ENCODE results near the gene STT3A.
"Not testable (repeated sequence)": the region's sequence is repeated elsewhere in the genome, so short reads cannot be mapped to it uniquely, and the experiment has no call there.

STT3A gene

GRCh38 chr11:125570952-125571351 lies 21.7 kb upstream of the STT3A start:
- TF ChIP-seq ZFX (IDR thresholded peaks at IDR 0.05; ENCODE audit: borderline replicate concordance), result no peak
- no peak for TF ChIP-seq CTCF (IDR thresholded peaks at IDR 0.05)
- no peak overlapping the region for H3K27ac ChIP-seq

GRCh38 chr11:125572916-125573315 lies 19.7 kb upstream of the STT3A start:
- TF ChIP-seq ZFX (IDR thresholded peaks at IDR 0.05; ENCODE audit: borderline replicate concordance) (no peak), CTCF (IDR thresholded peaks at IDR 0.05) (no peak)
- H3K27ac ChIP-seq, result no peak overlapping the region

GRCh38 chr11:125577181-125577580 lies 15.5 kb upstream of the STT3A start:
- H3K27ac ChIP-seq, result not testable (repeated sequence)

- no peak overlapping the region for H3K27ac ChIP-seq
- TF ChIP-seq ZFX (IDR thresholded peaks at IDR 0.05; ENCODE audit: borderline replicate concordance) (no peak), CTCF (IDR thresholded peaks at IDR 0.05) (no peak)
Measured at GRCh38 chr11:125578783-125579182, 13.9 kb upstream of the STT3A start.

GRCh38 chr11:125579811-125580210 lies 12.8 kb upstream of the STT3A start:
- no peak overlapping the region for H3K27ac ChIP-seq
- no peak for TF ChIP-seq CTCF (IDR thresholded peaks at IDR 0.05)
- TF ChIP-seq ZFX (IDR thresholded peaks at IDR 0.05; ENCODE audit: borderline replicate concordance), result no peak

- no peak for TF ChIP-seq ZFX (IDR thresholded peaks at IDR 0.05; ENCODE audit: borderline replicate concordance)
- no peak for TF ChIP-seq CTCF (IDR thresholded peaks at IDR 0.05)
- H3K27ac ChIP-seq, result no peak overlapping the region
Measured at GRCh38 chr11:125583496-125583895, 9.2 kb upstream of the STT3A start.

- no peak overlapping the region for H3K27ac ChIP-seq
Measured at GRCh38 chr11:125585487-125585886, 7.2 kb upstream of the STT3A start.

More at GRCh38 chr11:125585487-125585886, 7.2 kb upstream of the STT3A start:
- TF ChIP-seq CTCF (IDR thresholded peaks at IDR 0.05), result no peak
- no peak for TF ChIP-seq ZFX (IDR thresholded peaks at IDR 0.05; ENCODE audit: borderline replicate concordance)
